ENCODE results near the gene ABHD12B.
"Not testable (repeated sequence)": the region's sequence is repeated elsewhere in the genome, so short reads cannot be mapped to it uniquely, and the experiment has no call there.

ABHD12B gene

DNA sequence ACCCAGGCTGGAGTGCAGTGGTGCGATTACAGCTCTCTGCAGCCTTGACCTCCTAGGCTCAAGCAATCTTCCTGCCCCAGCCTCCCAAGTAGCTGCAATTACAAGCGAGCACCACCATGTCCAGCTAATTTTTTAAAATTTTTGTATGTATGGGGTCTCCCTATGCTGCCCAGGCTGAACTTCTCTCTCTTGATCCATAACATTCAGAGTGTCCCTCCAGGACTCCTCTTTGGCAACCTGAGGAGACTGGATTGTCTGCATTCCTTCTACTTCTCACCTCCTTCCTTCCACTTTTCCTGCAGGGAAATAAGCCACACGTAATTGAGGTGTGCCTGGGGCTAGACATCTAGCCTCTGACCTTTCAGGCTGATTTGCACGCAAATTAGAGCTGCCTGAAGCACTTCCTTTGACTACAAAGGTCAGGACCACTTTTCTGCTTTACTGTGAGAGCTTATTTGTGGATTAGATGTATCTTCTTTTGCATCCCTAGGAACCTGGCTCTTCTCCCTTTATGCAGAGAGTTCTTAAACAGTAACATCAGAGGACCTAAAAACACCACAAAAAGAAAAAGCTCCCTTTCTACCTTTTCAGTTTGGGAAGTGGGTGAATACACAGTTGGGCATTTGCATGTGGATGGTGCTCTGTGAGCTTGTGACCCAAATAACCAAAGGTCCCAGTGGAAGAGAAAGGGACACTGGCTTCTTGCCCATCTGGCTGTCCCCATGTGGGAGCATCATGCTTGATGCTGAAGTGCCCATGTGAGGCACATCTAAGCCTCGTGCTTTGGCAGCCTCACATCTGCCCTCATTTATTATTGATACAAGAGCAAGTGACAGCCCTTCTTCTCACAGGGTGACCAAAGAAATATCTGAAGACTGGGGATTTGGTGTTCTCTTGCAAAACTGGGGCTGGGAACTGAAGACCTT, 38.9 kb downstream of the ABHD12B start:
- no peak overlapping the region for H3K4me3 ChIP-seq (replicated peaks; ENCODE audit: low read depth, low read length)
- no peak for DNase-seq (ENCODE audit: extremely low read depth, low read depth)
- TF ChIP-seq CTCF (IDR thresholded peaks at IDR 0.05; ENCODE audit: low read depth, low read length, missing control alignments), result no peak

GRCh38 chr14:50917449-50917848, 45.6 kb downstream of the ABHD12B start:
- TF ChIP-seq CTCF (IDR thresholded peaks at IDR 0.05; ENCODE audit: low read depth, low read length, missing control alignments), result no peak
- no peak for DNase-seq (ENCODE audit: extremely low read depth, low read depth)
- no peak overlapping the region for H3K4me3 ChIP-seq (replicated peaks; ENCODE audit: low read depth, low read length)

GRCh38 chr14:50919524-50919923, 47.7 kb downstream of the ABHD12B start:
- not testable (repeated sequence) for H3K4me3 ChIP-seq (replicated peaks; ENCODE audit: low read depth, low read length); DNase-seq (ENCODE audit: extremely low read depth, low read depth)

DNA sequence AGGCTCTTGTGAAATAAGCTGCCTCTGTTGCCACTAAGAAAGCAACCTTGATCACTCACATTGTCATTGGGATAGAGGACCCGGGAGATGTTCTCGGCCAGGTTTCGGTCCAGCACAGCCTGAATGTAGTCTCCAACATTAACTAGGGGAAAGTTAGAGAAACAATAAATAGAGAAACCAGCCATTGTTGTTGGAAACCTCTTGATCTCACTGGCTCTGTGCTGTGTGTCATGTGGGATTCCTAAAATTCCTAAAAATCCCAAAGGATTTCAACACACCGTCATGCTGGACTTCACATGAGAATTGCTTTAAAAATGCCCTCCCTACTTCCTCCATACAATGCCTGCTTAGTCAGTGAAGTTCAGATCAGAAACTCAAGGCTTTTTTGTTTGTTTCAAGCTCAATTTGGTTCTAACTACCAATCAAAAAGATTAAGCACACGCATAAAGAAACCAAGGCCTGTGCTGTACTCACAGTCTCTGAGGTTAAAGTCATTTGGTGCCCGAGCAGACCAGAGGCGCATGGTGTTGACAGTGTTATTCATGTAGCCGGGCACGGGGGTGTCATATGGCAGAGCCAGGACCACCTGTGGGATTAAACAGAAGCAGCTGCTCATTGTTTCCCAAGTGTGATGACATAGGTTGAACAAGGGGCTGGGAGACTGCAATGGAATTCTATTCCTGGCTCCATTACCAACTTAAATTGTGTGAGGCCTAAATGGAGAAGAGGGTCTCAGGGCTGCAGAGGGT, 48.8 kb downstream of the ABHD12B start:
- no peak overlapping the region for H3K4me3 ChIP-seq (replicated peaks; ENCODE audit: low read depth, low read length)
- TF ChIP-seq CTCF (IDR thresholded peaks at IDR 0.05; ENCODE audit: low read depth, low read length, missing control alignments), result no peak
- DNase-seq (ENCODE audit: extremely low read depth, low read depth), result peak; percentile 42

GRCh38 chr14:50922803-50923202, 51.0 kb downstream of the ABHD12B start:
- TF ChIP-seq CTCF (IDR thresholded peaks at IDR 0.05; ENCODE audit: low read depth, low read length, missing control alignments), result no peak
- no peak for DNase-seq (ENCODE audit: extremely low read depth, low read depth)
- H3K4me3 ChIP-seq (replicated peaks; ENCODE audit: low read depth, low read length), result no peak overlapping the region

DNA sequence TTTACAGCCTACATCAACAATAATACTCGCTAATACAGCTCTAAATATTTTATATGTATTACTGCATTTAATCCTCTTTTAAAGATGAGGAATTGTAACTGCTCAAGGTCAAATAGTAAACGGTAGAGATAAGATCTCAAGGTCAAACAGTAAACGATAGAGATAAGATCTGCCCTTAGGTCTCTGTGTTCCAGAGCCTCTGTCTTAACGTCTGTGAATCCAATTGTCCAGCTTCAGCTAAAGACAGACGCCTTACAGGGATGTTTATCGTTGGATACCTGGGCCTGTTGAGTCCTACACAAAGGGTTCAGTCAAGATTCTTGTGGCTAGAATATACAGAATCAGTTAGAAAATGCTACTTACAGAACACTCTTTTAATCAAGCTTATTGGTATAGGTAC, 52.4 kb downstream of the ABHD12B start:
- TF ChIP-seq CTCF (IDR thresholded peaks at IDR 0.05; ENCODE audit: low read depth, low read length, missing control alignments), result no peak
- H3K4me3 ChIP-seq (replicated peaks; ENCODE audit: low read depth, low read length), result no peak overlapping the region
- DNase-seq (ENCODE audit: extremely low read depth, low read depth), result no peak

- H3K4me3 ChIP-seq (replicated peaks; ENCODE audit: low read depth, low read length), result no peak overlapping the region
- no peak for TF ChIP-seq CTCF (IDR thresholded peaks at IDR 0.05; ENCODE audit: low read depth, low read length, missing control alignments)
- DNase-seq (ENCODE audit: extremely low read depth, low read depth), result no peak
Observed at GRCh38 chr14:50924843-50925242, 53.0 kb downstream of the ABHD12B start.

All from HFF-Myc (cell line).